OCI-LY1 (cell line): Measurements from ENCODE around the gene MZT2B.
A peak's percentile ranks its signal among the peaks of the same experiment; 100 is the strongest.
"Not testable (repeated sequence)": the region's sequence is repeated elsewhere in the genome, so short reads cannot be mapped to it uniquely, and the experiment has no call there.

Source experiments
- H2AFZ ChIP-seq: fragments of 200-600 bp; sonication (generic), shearing (Covaris generic); 2 replicates; pipeline ENCODE4 v1.6.0; 2014; ENCODE audit warnings: antibody characterized with exemption, mild to moderate bottlenecking, low read length
- H3F3A ChIP-seq: fragments of 200-600 bp; sonication (generic), shearing (Covaris generic); 2 replicates; pipeline ENCODE4 v1.6.0; 2014; ENCODE audit warnings: mild to moderate bottlenecking, antibody characterized with exemption, low read length, moderate library complexity; ENCODE audit not compliant: insufficient read depth
- H3K27ac ChIP-seq: fragments of 200-600 bp; sonication (generic); 2 replicates; pipeline ENCODE4 v1.5.1; 2014; ENCODE audit warnings: low read length, mixed run types, mild to moderate bottlenecking, low read depth; ENCODE audit not compliant: poor library complexity, severe bottlenecking
- H3K27me3 ChIP-seq: fragments of 200-600 bp; sonication (generic); 2 replicates; pipeline ENCODE4 v1.6.0; 2014; ENCODE audit warnings: antibody characterized with exemption, mild to moderate bottlenecking, low read length, moderate library complexity; ENCODE audit not compliant: insufficient read depth
- H3K36me3 ChIP-seq: fragments of 200-600 bp; sonication (generic); 2 replicates; pipeline ENCODE4 v1.6.1; 2014; ENCODE audit warnings: mild to moderate bottlenecking, antibody characterized with exemption, low read length, moderate library complexity, mixed read lengths; ENCODE audit not compliant: insufficient read depth
- H3K4me1 ChIP-seq: fragments of 200-600 bp; sonication (generic); 2 replicates; pipeline ENCODE4 v1.5.1; 2014; ENCODE audit warnings: mild to moderate bottlenecking, low read length, moderate library complexity; ENCODE audit not compliant: insufficient read depth, severe bottlenecking
- H3K4me2 ChIP-seq: fragments of 200-600 bp; sonication (generic), shearing (Covaris generic); 2 replicates; pipeline ENCODE4 v1.6.1; 2014; ENCODE audit warnings: low read length
- H3K4me3 ChIP-seq: fragments of 200-600 bp; sonication (generic); 2 replicates; pipeline ENCODE4 v1.5.1; 2014; ENCODE audit warnings: low read length, low read depth, mild to moderate bottlenecking, mixed read lengths; ENCODE audit not compliant: poor library complexity, severe bottlenecking
- H3K79me2 ChIP-seq: fragments of 200-600 bp; shearing (Covaris generic); 2 replicates; pipeline ENCODE4 v1.6.1; 2016; ENCODE audit warnings: mixed run types, low read length, mixed read lengths; ENCODE audit not compliant: insufficient read depth
- H3K9ac ChIP-seq: fragments of 200-600 bp; sonication (generic), shearing (Covaris generic); 2 replicates; pipeline ENCODE4 v1.6.1; 2014; ENCODE audit warnings: mild to moderate bottlenecking, low read length, mixed read lengths
- H3K9me2 ChIP-seq: fragments of 200-600 bp; sonication (generic), shearing (Covaris generic); 2 replicates; pipeline ENCODE4 v1.6.1; 2014; ENCODE audit warnings: low read depth, mild to moderate bottlenecking, low read length, mixed read lengths
- H3K9me3 ChIP-seq: fragments of 200-600 bp; shearing (Covaris generic); 2 replicates; pipeline ENCODE4 v1.6.1; 2014; ENCODE audit warnings: low read length, mixed read lengths
- H4K20me1 ChIP-seq: fragments of 200-600 bp; sonication (generic), shearing (Covaris generic); 2 replicates; pipeline ENCODE4 v1.6.0; 2016; ENCODE audit warnings: mild to moderate bottlenecking, low read length; ENCODE audit not compliant: insufficient read depth
- CTCF ChIP-seq: fragments of 200-600 bp; sonication (generic), shearing (Covaris generic); IDR thresholded peaks from 2 replicates; pipeline ENCODE4 v1.5.1; 2017; ENCODE audit warnings: mild to moderate bottlenecking, antibody characterized with exemption, low read length, moderate library complexity, mixed read lengths
- EZH2 ChIP-seq: fragments of 200-600 bp; sonication (generic), shearing (Covaris generic); IDR thresholded peaks from 2 replicates; pipeline ENCODE4 v1.8.0; 2017; ENCODE audit warnings: borderline replicate concordance, mixed run types, mild to moderate bottlenecking, antibody characterized with exemption, low read length, moderate library complexity, mixed read lengths

Gene MZT2B

GRCh38 chr2:130155956-130156623 is 26.0 kb upstream of the MZT2B start:
- H3F3A ChIP-seq, H4K20me1 ChIP-seq, H2AFZ ChIP-seq, H3K4me2 ChIP-seq, H3K9me2 ChIP-seq, H3K27me3 ChIP-seq, H3K9me3 ChIP-seq, H3K79me2 ChIP-seq, H3K4me3 ChIP-seq, H3K9ac ChIP-seq: not testable (repeated sequence)
- Histone ChIP-seq H3K27ac (peak overlapping the region; percentile 90), H3K36me3 (peaks cover 42% of the 10 kb centered on the region), H3K4me1 (peaks cover 21% of the 10 kb centered on the region)
- peak; percentile 69 for TF ChIP-seq CTCF

- H3F3A ChIP-seq, result no peaks in the 10 kb centered on the region
- TF ChIP-seq CTCF, result no peak
- TF ChIP-seq EZH2, result no peak
- H3K4me2 ChIP-seq, result no peak overlapping the region
- H3K9ac ChIP-seq, result no peak overlapping the region
- peak overlapping the region; percentile 90 for H3K27ac ChIP-seq
- H3K4me1 ChIP-seq, result peaks cover 21% of the 10 kb centered on the region
- no peak overlapping the region for H3K4me3 ChIP-seq
- H2AFZ ChIP-seq, result no peak overlapping the region
- peaks cover 42% of the 10 kb centered on the region for H3K36me3 ChIP-seq
- no peaks in the 10 kb centered on the region for H3K27me3 ChIP-seq
- no peaks in the 10 kb centered on the region for H4K20me1 ChIP-seq
- H3K9me2 ChIP-seq, result no peaks in the 10 kb centered on the region
- no peaks in the 10 kb centered on the region for H3K79me2 ChIP-seq
- no peaks in the 10 kb centered on the region for H3K9me3 ChIP-seq
Measured at GRCh38 chr2:130156624-130157004, 25.4 kb upstream of the MZT2B start.

- H3F3A ChIP-seq, H3K27me3 ChIP-seq, H3K9ac ChIP-seq, H3K4me3 ChIP-seq, H3K79me2 ChIP-seq, H3K4me2 ChIP-seq, H3K9me2 ChIP-seq, H2AFZ ChIP-seq, H4K20me1 ChIP-seq, H3K9me3 ChIP-seq: not testable (repeated sequence)
- peaks cover 21% of the 10 kb centered on the region for H3K4me1 ChIP-seq
- H3K27ac ChIP-seq, result peak overlapping the region; percentile 90
- peaks cover 36% of the 10 kb centered on the region for H3K36me3 ChIP-seq
Measured at GRCh38 chr2:130157354-130157753, 24.7 kb upstream of the MZT2B start.

GRCh38 chr2:130157825-130158514 is 24.1 kb upstream of the MZT2B start:
- H3K27me3 ChIP-seq, H3F3A ChIP-seq, H2AFZ ChIP-seq, H3K4me3 ChIP-seq, H3K9me2 ChIP-seq, H3K9ac ChIP-seq, H3K79me2 ChIP-seq, H4K20me1 ChIP-seq, H3K9me3 ChIP-seq: not testable (repeated sequence)
- peak; percentile 12; the same call in 1 of the 2 replicates for TF ChIP-seq CTCF
- peak overlapping the region; percentile 90 for H3K27ac ChIP-seq
- 0 out of 2 replicates have a peak overlapping the region, but pooled peaks have one; percentile 5 for H3K4me2 ChIP-seq
- H3K36me3 ChIP-seq, result peaks cover 37% of the 10 kb centered on the region
- H3K4me1 ChIP-seq, result peaks cover 21% of the 10 kb centered on the region
